ENCODE data around the gene TMEFF2.
A peak's percentile ranks its signal among the peaks of the same experiment; 100 is the strongest.

The TMEFF2 gene

GRCh38 chr2:191942739-191943103 lies 252.0 kb downstream of the TMEFF2 start (continued):
- no peak for TF ChIP-seq ZBTB26 (tag by site-specific recombination; optimal IDR thresholded peaks at IDR 0.05)
- TF ChIP-seq ZNF18 (tag by site-specific recombination; IDR thresholded peaks at IDR 0.05) = no peak
- no peak for TF ChIP-seq TSHZ1 (tag by site-specific recombination; IDR thresholded peaks at IDR 0.05; ENCODE audit: borderline replicate concordance)

GRCh38 chr2:191942090-191942738 lies 252.5 kb downstream of the TMEFF2 start:
- no peak for TF ChIP-seq PBX3 (CRISPR knock-in tag; IDR thresholded peaks at IDR 0.05)
- TF ChIP-seq ZNF354C (tag by site-specific recombination; IDR thresholded peaks at IDR 0.05; ENCODE audit: borderline replicate concordance, low read depth) = no peak
- peak; percentile 76 for TF ChIP-seq PRDM10 (tag by site-specific recombination; IDR thresholded peaks at IDR 0.05)
- no peak for TF ChIP-seq ZNF324 (tag by site-specific recombination; IDR thresholded peaks at IDR 0.05)
- TF ChIP-seq ZNF610 (tag by site-specific recombination; IDR thresholded peaks at IDR 0.05; ENCODE audit: borderline replicate concordance) = no peak
- TF ChIP-seq ZSCAN18 (tag by site-specific recombination; IDR thresholded peaks at IDR 0.05) = no peak
- H3K9me3 ChIP-seq (ENCODE audit: control insufficient read depth, insufficient read depth, low read depth, low read length) = no peaks in the 10 kb centered on the region
- H3K4me1 ChIP-seq (ENCODE audit: control insufficient read depth, insufficient read depth, low read length) = no peaks in the 10 kb centered on the region
- H3K4me3 ChIP-seq (ENCODE audit: low read depth, low read length) = no peak overlapping the region
- H3K27ac ChIP-seq (ENCODE audit: extremely low read depth, low read depth, low read length) = no peak overlapping the region
- no peaks in the 10 kb centered on the region for H3K36me3 ChIP-seq (ENCODE audit: control insufficient read depth in 2 of 2, insufficient read depth in 1 of 2, low read length in 2 of 2)
- CTCF ChIA-PET = no interaction called here
- POLR2A ChIA-PET = no interaction called here

All from HEK293 (cell line).